Glomerular visceral epithelial cell (primary cell): ENCODE measurements around the gene CRB2.

ENCODE experiments used
- DNase-seq: peaks from one replicate; pipeline ENCODE4 v3.0.0-alpha.2; 2016; ENCODE audit errors: extremely low spot score

The CRB2 gene

DNA sequence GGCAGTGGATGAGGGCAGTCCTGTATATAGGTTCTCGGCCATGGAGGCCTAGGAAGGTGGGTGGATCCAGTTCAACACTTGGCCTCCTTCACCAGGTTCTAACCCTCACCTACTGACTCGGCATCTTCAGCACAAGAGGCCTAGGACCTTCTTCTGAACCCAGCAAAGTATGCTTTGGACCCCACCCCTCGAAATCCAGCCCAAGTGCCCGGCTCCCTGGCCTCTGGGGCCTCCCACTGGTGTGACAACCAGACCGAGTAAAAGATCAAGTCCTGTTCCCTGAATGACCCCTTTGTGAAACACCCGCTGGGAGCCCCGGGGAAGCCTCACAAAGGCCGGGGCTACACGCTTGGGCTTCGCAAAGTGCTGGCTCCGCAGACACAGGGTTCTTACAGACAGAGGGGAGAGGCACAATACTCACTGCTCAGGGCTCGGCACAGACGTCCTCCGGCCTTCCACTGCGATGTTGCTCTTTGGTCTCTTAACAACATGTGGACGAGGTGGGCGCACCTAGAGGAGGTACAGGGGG is 47.0 kb downstream of the CRB2 start:
- DNase-seq = no peak

DNA sequence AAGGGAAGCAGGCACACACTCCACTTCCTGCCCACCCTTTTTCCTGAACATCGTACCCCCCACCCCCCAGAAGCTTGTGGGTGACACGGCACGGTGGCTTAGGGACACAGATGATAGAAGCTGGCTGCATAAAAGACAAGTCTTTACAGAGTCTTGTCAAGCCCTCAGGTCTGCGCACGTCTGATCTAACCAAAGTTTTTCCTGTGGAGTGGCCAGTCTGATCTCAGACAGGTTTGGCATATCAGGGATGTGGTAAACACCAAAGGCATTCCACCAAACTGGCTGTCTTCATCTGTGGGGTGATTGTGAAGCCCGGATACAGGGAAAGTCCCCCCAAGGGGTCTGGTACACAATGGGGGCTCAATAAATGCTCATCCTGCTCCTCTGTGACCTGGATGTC is 50.0 kb downstream of the CRB2 start:
- DNase-seq = no peak

DNA sequence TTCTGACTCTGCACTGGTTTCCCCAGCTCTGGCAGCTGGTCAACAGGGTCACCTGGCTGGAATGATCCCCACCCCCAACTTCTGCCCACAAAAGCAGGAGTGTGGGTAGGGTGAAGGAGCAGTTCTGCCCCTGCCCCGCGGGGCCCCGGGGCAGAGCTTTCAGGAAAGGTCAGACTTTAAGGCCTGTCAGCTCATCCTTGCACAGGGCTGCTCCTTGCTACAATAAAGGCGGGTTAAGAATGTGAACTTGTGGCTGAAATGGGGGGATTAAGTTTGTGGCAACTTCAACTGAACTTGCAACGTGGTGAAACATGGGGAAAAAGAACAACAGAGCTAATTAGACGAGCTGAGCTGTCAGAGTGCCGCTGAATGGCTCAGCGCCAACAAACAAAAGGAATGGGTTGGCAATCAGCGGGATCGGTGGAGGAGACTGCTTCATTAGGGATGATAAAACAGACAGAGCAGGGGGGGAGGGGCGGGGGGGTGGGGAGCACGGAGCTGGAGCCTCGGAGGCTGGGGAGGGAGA is 50.8 kb downstream of the CRB2 start:
- no peak for DNase-seq

DNA sequence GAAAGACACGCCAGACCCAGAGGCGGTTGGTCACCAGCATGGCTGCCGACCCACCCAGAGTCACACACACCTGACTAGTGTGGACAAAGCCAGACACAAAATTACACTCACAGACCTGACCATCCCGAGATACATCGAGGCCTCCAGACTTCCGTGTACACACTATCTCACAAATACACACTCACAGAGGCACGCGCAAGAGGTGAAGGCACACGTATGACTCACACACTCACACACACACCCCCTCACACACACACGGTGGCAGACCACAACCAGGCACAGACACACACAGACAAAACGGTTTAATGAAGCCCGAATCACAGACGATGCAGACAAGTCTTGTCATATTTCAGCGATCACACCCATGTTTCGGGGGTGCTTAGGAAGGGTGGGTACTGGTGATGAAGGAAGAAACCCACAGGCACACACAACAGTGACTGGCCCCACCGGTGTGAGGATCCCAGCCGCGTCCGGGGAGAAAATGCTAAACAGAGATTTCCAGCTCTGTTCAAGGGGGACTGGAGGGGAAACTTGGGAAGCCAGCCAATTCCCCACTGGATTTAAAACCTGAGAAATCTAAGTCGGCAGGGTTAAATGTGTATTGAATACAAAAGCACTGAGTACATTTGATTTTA is 51.3 kb downstream of the CRB2 start:
- DNase-seq = no peak

DNA sequence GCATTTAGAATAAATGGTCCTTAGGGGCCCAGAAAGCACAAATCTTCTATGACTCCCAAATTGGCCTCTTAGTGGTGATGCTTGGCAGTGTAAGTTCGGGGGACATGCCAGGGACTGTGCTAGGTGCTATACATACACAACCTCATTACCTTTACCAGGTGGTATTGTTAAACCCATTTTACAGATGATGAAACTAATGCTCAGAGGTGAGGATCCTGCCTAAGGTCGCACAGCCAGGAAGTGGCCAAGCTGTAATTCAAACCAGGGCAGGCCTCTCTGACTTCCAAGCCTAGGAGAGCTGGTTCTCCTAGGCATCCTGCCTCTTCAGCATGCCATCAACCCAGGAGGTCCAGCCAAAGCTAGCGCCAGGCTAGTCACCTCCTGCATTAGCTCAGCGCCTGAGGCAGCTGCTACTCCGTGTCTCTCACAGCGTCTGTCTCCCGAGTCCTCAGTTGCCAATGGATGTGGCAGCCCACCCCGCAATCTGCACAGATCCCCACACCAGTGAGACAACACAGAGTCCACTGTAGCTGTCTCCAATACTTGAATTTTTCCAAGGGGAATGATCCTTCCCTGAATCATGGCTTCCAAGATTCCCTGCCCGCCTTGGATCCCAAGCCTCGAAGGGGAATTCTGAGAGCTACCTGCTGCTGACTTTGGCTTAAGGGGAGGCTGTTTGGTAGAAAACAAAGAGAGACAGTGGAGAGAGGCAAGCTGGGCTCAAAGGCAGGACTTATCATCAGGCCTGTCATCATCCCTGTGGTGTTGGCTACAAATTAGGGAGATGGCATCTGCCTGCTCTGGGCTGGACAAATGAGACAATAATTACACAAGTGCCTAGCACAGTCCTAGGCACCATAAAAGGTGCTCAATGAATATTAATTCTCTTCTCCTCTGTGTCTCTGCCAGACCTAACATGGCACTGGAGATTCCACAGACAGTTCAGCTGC is 52.6 kb downstream of the CRB2 start:
- DNase-seq = no peak

DNA sequence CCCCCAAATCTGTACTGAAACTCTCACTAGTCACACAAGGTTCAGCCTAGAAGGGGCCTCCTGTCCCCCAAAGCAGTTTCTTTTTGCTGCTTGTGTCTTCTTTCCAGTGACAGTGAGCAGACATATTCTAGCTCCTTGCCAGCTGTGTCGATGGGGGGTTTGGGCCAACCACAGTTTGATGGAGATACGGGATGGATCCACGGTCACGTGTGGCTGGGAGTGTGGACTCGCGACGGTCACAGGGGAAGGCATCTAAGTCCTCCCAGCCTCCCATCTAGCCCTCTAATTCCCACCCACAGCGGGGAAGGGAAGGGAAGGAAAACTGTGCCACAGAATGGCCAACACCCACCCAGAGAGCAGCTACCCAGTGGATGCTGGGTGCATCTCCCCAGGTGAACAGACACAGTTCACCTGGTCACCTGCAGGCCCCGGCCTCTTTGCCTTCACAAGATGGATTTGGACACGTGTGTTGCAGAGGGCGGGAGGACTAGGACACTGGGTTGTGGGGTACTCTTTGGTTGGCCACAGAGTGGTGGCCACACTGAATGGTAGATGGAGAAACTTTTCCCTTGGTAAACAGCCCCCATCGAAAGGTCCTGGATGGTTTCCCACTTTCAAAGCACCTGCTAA is 54.4 kb downstream of the CRB2 start:
- no peak for DNase-seq

DNA sequence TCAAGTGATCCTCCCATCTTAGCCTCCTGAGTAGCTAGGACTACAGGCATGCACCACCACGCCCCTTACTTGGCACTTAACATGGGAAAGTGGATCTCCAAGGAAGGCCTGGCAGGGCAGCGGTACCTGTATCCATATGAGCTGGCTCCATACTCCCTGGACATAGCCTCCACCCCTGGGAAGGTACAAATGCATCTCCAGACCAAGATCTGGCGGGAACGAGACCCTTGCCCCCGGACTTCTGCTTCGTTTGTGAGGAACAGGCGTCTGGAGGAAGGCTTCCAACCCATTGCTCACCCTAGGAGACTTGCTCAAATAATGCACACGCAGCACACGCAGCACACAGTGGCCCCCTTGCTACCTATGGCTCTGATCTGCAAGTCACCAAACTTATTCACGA is 55.2 kb downstream of the CRB2 start:
- no peak for DNase-seq

DNA sequence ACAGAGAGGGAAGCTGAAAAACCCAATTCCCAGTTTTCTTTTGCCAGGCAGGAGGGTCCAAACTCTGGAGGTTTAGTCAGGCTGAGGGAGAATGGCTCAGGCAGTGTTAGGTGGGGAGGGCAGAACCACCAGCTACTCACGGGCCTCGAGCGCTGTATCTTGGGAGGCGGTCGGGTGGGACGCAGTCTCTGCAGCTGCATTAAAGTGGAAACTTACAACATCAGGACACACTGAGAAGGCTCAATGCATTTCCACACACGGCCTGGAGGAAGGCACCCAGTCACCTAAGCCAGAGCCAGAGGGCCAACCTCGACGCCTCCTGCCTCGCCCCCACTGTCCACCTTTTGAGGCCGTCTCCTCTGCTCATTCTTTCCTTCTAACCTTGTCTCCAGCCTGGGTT is 55.6 kb downstream of the CRB2 start:
- no peak for DNase-seq

DNA sequence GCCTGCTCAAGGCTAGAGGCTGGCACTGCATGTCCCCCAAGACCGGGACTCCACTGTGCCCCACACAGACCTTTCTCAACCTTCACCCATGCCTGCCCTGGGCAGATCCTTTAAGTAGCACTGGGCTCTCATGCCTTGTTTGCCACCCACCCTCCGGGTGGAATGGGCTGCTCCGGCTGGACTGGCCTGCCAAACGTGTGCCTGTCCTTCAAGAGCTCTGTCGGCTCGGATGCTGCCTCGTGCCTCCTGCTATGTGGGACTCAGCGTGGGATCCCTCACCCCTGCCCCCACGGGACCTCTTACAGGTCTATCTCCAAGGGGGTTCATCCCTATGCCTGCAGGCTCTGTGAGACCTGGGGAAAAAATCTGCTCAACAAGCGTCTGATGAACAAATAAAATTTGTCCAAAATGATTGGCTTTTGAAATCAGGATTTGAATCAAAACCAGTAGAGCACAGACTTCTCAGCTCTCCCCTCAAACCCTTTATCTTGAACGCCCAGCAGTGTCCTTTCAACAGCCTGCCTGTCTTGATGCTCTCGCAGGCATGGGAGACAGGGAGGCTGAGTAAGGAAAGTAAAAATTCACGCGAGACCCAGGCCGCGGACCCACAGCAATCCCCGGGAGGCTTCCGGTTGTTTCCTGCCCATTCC is 56.3 kb downstream of the CRB2 start:
- DNase-seq = no peak

DNA sequence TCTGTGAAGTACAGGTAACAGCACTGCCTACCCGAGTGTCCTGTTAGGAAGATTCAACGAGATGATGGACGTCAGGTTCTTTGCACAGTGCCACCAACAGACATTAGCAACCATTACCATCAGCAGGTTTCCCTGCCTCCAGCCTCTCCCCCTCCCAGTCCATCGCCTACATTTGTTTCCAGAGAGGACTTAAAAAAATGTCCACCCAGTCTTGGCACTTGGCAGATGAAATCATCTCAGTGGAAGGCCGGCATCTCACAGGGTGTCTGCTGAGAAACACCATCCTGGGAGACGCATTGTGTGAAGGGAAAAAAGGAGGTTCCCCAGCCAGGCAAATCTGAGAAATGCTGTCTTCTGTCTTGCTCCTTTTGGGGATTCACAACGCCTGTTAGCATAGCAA is 58.2 kb downstream of the CRB2 start:
- DNase-seq = no peak

DNA sequence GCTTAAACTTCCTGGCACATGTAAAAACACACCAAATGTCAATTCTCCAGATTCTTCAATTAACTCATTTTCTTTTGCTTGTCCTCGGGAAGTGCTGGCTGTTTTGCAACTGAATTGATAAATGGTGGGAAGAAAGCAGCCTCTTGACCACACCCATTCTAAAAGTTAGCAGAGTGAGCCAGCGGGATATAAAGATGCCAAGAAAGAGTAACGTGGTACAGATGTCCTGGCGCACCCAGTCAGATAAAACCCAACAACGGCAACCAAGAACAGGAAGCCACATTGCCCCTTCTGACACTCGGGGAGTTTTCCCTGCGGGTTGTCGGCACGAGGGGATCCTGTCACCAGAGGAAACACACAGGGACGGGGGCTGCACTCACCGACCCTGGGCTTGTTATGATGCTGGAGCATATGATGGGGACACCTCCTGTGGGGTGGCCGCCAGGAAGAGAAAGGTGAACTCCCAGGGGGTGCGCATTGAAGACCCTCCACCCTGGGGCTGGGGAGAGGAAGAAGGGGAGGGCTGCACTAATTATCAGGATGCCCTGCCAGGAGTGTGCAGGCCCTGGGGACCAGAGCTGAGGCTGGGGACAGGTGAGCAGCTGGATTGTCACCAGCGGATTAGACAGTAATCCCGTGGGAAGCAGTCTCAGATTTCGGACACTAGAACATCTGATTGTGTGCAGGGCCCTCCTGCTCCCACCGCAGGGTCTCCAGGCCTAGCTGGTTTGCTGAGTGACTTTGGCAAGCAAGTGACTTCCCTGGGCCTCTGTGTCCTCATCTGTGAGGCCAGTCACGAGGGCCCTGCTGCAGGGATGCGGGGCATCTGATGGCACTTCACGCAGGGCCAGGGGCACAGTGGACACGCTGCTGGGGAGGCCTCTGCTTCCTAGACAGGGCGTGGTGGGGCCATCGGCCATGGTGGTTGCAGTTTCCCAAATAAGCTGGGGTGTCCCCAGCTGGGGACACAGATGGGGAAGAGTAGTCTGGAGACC is 59.2 kb downstream of the CRB2 start:
- no peak for DNase-seq

DNA sequence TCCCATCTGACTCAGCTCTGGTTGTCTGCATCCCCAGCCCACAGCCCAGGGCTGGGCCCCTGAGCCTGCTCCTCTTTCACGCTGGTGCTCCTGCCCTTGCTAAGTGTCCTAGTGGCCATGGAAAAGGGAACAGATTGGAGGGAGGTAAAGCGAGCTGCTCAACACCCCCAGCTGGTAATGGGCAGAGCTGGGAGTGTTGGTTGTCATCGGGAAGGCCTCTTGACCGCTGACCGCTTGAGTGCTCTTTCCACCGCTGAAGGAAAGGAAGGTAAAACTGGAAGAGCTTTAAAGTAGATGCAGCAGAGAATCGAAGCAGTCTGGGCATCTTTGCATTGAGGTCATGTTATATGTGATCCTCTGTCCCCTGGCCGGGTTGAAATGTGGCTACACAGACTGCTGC is 60.2 kb downstream of the CRB2 start:
- DNase-seq = no peak

DNA sequence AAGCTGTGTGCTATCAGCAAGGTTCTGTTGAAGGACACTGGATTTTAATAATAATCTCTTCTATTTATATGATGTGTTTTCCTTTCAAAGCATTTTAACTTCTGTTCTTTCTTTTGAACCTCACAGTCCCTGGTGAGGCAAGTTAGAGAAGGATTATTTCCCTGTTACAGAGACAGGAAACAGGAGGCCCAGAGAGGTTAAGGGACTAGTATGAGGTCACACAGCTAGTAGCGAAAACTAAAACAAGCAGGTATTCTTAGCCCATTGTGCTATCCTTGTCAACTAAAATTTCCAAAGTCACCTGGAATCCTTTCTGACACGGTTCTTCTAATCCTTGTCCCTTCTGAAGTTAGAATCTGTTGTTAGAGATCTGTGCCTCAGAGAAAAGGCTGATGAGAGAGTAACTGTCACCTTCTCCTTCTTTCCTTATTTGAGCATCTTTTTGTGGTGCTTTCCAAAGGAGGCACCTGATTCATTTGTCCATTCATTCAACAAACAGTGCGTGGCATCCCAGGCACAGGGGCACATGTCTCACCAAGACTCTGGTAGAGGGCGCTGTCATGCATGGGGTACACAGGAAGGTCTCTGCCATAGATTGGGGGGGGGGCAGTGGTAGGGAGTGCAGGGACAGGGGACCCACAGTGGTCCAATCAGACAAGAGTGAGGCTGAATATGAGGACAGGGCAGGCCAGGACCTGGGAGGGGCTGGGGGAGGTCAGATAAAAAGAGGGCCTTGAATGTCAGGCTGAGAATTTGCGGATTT is 61.5 kb downstream of the CRB2 start:
- no peak for DNase-seq

DNA sequence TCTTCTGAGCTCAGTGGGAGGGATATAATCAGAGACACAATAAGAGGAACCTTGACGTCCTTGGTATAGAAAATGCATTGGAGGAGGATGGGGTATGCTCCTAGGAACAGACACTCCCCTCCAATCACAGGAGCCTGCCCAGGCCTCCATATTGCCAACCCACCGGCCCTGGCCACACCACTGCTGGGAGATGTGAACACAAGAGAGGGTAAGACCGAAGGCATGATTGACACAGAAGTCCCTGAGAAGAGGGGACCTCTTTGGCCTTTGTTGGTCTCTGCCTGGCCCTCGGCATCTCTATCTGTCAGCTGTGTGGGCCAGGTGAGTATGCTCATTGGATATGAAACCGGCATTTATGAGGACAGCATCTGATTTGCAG is 62.0 kb downstream of the CRB2 start:
- DNase-seq = no peak

DNA sequence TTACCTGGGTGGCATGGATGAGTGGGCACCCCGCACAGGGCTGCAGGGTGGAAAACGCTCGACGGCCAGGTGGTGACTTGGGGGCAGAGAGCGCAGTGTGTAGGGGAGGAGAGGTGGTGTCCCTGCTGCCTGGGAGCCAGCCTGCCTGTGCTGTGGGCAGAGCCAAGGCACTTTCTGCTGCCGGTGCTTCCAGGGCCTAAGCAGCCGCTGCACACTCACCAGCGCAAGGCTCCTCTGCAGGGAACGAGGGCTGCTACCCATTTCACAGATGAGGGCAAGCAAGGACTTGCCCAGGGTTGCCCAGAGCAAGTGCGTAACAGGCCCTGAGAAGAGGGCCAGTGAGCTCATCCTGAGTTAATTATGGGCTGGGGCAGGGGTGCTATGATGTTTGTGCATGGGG is 62.5 kb downstream of the CRB2 start:
- no peak for DNase-seq

DNA sequence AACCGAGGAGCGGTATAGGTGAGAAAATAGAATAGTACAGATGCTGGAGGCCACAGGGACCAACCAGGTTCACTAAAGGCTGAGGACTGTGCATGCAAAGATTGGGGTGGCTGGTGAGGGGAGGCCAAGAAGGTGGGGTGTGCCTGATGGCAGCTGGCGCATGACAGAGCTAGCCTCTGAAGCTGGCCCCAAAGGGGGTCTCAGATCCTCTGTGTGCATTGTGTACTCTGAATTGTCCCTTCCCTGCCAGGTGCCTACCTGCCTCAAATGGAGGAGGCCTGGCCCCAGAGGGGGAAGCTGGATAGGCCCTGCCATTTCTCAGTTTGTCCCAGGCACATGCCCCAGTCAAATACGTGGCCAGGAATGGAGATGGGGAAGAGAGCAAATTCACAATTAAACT is 63.1 kb downstream of the CRB2 start:
- DNase-seq = no peak

DNA sequence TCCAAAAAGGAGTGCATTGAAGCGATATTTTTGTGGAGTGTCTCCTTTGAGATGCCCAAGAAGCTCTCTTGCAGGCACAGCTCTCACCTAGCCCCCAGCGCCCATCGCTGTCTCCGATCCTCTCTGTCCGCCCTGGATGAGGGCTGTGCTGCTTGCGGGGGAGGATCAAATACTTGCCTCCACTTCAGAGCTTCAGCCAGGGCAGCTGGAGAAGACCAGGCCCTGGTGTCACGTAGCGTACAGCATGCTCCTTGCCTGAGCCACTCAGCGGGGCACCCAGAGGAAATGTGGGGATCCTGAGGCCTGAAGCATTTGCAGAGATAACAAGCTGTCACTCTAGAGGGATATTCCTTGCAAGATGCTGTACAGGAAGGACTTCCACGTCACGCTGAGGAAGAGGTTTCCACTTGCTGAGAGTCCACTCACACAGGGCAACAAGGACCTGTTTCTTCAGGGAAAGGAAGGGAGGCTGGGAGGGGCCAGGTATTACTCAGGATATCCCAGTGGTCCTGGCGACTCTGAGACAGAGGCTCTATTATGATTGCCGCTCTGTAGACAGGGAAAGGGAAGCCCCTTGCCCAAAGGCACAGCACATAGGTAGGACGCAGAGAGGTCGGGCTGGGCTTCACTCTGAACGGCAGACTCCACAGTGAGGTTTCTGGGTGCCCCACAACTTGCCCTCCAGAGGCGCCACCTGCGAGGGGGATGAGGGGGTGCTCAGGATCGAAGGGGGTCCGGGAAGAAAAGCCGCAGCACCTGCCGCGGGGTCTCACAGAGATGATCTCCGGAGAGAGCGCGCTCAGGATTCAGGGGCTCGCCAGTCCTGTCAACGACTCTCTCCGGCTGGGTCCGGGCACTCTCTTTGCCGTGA is 64.0 kb downstream of the CRB2 start:
- no peak for DNase-seq

DNA sequence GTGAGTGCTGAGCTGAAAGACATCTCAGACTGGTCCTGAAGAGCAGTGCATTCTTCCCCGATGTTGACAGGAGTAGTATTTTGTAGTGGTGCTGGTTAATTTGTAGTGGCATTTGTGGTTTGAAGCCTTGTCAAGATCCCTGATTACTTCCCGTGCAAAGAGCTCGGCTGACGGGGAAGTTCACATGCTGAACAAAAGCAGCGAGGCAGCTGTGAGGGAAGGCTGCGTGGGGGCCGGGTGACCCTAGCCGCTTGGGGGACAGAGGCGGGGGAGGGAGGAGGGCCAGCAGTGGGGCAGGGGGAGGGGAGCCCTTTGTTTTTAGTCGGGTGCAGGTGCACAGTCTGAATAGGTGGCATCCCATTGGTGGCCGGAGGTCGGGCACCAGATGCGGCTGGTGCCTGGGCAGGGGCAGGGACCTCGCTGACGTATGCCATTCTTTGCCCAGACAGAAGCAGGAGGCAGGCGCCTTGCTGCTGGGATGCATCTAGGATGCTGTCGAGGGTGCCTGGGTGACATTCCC is 64.7 kb downstream of the CRB2 start:
- no peak for DNase-seq

DNA sequence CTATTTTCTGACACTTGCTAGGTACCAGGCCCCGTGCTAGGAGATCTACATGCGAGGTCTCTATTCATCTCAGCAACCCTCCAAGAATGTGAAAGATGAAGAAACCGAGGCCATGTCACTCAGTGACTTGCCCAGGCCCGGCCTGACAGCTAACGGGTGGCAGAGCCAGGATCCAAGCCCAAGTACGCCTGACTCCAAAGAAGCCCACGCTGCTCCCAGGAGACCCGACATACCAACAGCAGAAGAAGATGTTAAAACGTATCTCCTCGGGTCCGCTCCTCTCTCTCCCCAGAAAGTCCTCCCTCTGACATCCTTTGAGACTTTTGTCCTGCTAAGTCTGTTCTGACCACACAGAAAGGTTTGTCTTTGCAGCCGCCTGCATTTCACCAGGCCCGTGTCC is 65.2 kb downstream of the CRB2 start:
- DNase-seq = no peak
